Metanephros (tissue), 1 donor: ENCODE data around the gene VPREB3. TPM values are rescaled to one million over a fixed set of nuclear protein-coding genes. Genes with fewer than 3 reads are reported as not detected.

Experiments
- total RNA-seq: library from RNA; depleted of rRNA; stranded (reverse); fragments of >200 nt; gene quantifications from one replicate; pipeline ENCODE4 v1.2.3, GENCODE V29; 2014

Gene VPREB3, protein sequence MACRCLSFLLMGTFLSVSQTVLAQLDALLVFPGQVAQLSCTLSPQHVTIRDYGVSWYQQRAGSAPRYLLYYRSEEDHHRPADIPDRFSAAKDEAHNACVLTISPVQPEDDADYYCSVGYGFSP
- 0.99 TPM for total RNA-seq

DNA sequence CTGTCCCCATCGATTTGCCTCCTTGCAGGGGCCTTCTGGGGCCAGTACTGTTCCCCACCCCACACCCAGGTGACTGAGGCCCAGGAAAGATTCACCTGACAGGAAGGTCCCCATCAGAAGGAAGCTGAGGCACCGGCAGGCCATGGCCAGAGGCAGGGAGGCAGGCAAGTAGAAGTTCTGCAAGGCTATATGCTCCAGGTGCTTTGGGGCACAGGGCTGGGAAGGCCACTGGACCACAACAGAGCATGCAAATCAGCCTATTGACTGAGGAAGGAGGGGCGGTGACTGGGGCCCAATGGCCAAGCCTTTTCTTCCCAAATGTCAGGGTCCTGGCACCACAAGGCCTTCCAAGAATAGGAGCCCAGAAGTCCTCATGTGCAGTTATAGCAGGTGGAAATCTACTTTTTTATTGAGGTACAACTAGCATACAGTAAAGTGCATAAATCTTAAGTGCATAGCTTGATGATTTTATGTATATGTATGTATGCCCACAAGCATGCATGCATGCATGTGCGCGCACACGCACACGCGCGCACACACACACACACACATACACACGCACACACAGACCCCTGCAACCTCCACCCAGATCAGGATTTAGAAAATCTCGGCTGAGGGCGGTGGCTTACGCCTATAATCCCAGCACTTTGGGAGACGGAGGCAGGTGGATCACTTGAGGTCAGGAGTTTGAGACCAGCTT is at the start of gene VPREB3:
Gene VPREB3 (minus strand): TSS at position 206 of the 700 bp plus-strand sequence. CDS start 62 bp downstream, at position 144.

DNA sequence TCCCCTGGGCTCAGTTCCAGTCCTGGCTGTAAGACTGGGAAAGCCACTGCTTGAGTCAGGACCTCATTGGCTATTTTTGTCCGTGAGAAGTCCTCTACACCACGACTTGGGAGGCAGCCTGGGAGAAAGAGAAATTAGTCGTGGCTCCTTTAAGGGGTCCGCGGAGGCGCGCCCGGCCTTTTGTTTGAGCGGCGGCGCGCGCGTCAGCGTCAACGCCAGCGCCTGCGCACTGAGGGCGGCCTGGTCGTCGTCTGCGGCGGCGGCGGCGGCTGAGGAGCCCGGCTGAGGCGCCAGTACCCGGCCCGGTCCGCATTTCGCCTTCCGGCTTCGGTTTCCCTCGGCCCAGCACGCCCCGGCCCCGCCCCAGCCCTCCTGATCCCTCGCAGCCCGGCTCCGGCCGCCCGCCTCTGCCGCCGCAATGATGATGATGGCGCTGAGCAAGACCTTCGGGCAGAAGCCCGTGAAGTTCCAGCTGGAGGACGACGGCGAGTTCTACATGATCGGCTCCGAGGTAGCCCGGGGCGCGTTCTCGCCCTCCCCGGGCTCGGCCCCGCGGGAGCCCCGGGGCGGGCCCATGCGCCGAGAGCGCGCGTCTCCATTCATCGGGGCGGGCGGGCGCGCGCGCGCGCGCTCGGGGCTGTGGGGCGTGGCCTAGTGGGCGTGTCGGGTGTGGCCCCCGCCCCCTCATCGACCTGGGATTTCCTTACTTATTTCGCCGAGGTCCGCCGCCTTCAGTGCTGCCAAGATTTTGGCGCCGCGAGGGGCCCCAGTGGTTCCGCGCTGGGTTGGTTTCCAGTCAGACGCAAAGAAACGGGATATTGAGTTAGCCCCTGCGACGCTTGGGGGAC is 32.8 kb upstream of the VPREB3 start, which contains the start of gene SMARCB1:
Gene SMARCB1 (plus strand): TSS at position 215 of the 848 bp plus-strand sequence. CDS start 204 bp downstream, at position 419.

DNA sequence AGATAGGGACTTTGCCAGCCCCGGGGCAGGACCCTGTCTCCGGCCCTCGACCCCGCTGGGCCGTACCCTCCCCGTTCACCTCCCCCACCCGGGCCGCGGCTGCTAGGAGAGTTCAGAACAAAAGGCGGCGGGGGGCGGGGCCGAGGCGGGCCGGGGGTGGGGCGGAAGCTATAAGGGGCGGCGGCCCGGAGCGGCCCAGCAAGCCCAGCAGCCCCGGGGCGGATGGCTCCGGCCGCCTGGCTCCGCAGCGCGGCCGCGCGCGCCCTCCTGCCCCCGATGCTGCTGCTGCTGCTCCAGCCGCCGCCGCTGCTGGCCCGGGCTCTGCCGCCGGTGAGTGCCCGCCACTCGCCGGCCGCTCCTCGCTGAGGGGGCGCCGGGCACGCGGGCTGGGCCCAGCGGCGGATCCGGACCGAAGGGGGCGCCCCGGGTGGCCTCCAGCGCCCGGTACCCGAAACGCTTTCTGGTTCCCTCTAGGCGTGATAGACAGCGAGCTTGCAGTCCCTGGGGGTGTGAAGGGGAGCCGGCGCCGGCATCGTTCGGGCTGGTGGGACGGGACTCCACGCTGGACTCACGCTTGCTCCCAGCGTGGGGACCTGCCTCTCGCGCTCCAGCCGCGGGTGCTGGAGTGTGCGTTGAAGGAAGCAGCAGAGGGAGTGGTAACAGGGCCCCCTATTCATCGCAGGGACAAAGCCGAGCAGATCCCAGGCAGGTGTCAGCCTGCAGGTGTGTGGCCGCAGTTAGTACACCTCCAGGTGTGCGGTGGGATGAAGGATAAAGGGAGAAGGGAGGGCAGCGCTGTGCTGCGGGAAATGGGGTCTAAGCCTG is 18.6 kb upstream of the VPREB3 start, which contains the start of gene MMP11:
Gene MMP11 (plus strand): TSS at position 201 of the 825 bp plus-strand sequence. CDS start 22 bp downstream, at position 223.

DNA sequence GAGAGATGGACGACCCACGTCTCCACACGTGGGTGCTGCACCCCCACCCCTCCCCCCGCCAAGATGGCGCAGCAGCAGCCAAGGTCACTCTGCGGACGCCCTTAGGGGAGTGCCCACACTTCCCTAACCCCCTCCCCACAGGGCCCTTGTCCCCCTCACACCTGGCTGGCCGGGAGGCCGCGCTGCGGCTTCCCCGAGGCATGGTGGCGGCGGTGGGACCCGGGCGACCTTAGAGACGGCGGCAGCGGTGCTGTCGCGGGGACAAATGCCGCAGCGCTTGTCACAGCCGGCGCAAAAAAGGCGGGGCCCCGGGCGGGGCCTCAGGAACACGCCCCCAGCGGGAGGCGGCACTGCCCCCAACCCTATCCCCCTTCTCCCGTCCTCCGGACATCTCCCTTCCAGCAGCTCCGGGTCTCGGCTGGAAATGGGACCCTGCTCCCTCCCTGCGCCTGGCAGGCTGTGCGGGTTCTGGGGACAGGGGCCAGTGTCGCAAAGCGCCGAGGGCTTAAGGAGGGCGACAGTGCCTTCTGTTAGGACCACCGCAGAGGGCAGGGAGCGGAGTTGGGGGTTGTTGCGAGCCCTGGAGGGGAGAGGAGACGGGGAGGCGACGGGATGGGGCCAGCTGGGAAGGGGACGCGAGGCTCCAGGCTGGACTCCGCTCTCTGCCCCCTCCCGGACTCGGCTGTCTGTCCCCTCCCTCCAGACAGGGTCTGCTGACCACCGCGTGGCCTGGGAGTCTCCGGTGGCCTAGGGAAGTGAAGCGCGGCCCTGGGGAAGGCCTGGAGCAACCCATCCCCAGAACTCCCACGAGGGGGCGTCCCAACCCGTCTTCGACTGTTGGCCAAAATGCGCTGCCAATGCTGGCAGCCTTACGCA is 13.7 kb upstream of the VPREB3 start, which contains the start of gene CHCHD10:
Gene CHCHD10 (minus strand): TSS at position 300 of the 876 bp plus-strand sequence. CDS start 98 bp downstream, at position 202.

DNA sequence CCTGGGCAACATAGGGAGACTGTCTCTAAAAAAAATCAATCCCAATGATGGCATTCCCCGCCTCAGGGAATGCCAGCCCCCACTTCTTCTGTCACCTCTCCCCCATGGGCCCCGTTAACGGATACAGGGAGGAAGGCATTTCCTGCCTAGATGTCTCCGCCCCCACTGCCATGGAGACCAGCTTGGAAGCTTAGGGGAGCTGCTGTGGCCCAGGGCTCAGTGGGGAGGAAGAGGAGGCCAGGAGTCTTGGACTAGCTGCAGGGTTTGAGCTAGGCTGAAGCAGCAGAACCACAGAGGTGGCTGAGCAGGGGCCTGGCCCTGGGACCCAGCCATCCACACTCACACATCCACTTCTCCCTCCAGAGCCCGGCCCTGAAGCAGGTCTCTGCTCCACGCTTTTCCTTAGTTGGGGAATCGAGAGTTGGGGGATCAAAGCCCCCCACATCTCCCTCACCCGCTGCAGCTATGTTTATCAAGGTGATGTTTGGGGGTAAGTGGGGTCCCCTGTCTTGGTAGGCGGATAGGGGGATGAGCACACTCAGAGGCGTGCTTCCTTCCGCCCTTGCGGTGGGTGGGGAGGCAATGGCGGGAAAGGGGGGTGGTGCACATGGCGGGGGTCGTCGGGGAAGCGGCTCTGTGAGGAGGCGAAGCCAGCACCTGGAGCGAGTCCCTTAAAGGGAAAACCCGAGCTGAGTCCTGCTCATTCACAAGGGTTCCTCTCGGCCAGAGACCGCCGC is 8.8 kb upstream of the VPREB3 start, which contains the start of gene C22orf15:
Gene C22orf15 (plus strand): TSS at position 149 of the 737 bp plus-strand sequence. CDS start 317 bp downstream, at position 466.

DNA sequence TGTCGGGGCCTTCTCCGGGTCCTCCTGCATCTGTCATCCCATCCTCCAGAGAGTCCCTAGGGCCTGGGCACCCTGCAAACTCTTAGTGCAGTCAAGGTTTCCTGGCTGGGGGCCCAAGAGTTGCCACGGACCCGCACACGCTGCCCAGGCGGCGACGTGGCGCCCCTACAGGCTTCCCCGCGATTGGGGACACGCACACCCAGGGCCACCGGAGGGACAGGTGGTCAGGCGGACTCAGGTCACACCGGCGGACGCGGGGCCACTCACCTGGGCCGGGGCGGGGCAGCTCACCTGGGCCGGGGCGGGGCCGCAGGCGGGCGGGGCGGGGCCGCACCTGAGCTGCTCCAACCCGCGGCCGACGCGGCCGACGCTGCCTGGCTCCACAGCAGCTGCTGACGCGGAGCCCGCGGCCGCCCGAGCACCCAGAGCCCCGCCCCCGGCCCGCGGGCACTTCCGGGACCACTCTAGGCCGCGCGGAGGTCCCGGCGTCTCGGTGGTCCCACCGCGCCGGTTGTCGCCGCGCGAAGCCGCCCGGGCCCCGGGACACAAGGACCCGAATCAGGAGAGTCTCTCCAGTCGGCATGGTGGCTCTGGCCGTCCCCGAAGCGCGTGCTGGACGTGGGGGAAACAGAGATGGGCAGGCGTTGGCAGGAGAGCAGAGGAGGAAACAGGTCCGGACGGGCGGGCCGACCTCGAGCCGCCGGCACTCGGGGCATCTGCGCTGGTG is 3.3 kb downstream of the VPREB3 start, which contains the start of gene ZNF70:
Gene ZNF70 (minus strand): TSS at position 399 of the 727 bp plus-strand sequence. CDS start 5,972 bp downstream, outside the sequence.

Other genes starting within 250 kb of the VPREB3 start
- 3.7 TPM for gene IGLL1, start 174.1 kb downstream of the VPREB3 start, total RNA-seq
- gene DRICH1, start 122.1 kb downstream of the VPREB3 start, total RNA-seq = 1.2 TPM
- gene RGL4, start 63.4 kb downstream of the VPREB3 start, total RNA-seq = 3.2 TPM
- 9.0 TPM for gene ZNF70, start 3.3 kb downstream of the VPREB3 start, total RNA-seq
- gene C22orf15, start 8.6 kb upstream of the VPREB3 start, total RNA-seq = 1.1 TPM
- 78.8 TPM for gene CHCHD10, start 13.5 kb upstream of the VPREB3 start, total RNA-seq
- 36.6 TPM for gene MMP11, start 18.4 kb upstream of the VPREB3 start, total RNA-seq
- 62.9 TPM for gene SMARCB1, start 32.5 kb upstream of the VPREB3 start, total RNA-seq
- gene DERL3, start 84.6 kb upstream of the VPREB3 start, total RNA-seq = 2.9 TPM
- 41.9 TPM for gene SLC2A11, start 103.5 kb upstream of the VPREB3 start, total RNA-seq
- gene MIF, start 140.0 kb upstream of the VPREB3 start, total RNA-seq = 356 TPM
- 1.5 TPM for gene GSTT2B, start 206.8 kb upstream of the VPREB3 start, total RNA-seq
- gene DDTL, start 212.5 kb upstream of the VPREB3 start, total RNA-seq = 2.5 TPM
- gene DDT, start 220.0 kb upstream of the VPREB3 start, total RNA-seq = 293 TPM
- not detected for gene GSTT2, start 225.7 kb upstream of the VPREB3 start, total RNA-seq